Activated naive CD8-positive, alpha-beta T cell treated with anti-CD3 and anti-CD28 coated beads, Interleukin-2, amount 10 ng/mL, durations not matched to agents 7 days and 5 days (primary cell): ENCODE measurements around the gene CACNA1C. TPM values are rescaled to one million over a fixed set of nuclear protein-coding genes. Genes with fewer than 3 reads are reported as not detected.
A peak's percentile ranks its signal among the peaks of the same experiment; 100 is the strongest.

Experiments
- ATAC-seq: fragments of 150-1000 bp; cut with Tn5 transposase; one replicate; pipeline ENCODE4 v1.10.0; 2021; ENCODE audit warnings: low read depth, moderate library complexity
- POLR2A ChIA-PET: fragments of 350-600 bp; sonication (Branson Sonifier 250); formaldehyde crosslinking; loops from one replicate; lab custom pipeline; 2021; ENCODE audit warnings: antibody characterized with exemption; lab: Charles Lee
- DNase-seq: peaks from one replicate; pipeline ENCODE4 v3.0.0; 2021
- H3K27ac Mint-ChIP-seq: one replicate; pipeline ENCODE4 v1.8.0; 2022; ENCODE audit warnings: mild to moderate bottlenecking, mixed read lengths
- H3K27me3 Mint-ChIP-seq: one replicate; pipeline ENCODE4 v1.8.0; 2022; ENCODE audit warnings: mild to moderate bottlenecking, moderate library complexity, mixed read lengths
- H3K36me3 Mint-ChIP-seq: one replicate; pipeline ENCODE4 v1.8.0; 2021; ENCODE audit warnings: mild to moderate bottlenecking, mixed read lengths
- H3K4me1 Mint-ChIP-seq: one replicate; pipeline ENCODE4 v1.8.0; 2021; ENCODE audit warnings: mixed read lengths
- H3K4me3 Mint-ChIP-seq: one replicate; pipeline ENCODE4 v1.8.0; 2022; ENCODE audit warnings: mild to moderate bottlenecking, moderate library complexity, mixed read lengths
- H3K9me3 Mint-ChIP-seq: one replicate; pipeline ENCODE4 v1.8.0; 2021; ENCODE audit warnings: mixed read lengths
- total RNA-seq, 2 experiments: library from RNA; stranded (reverse); gene quantifications; one replicate each; pipeline ENCODE4 v1.2.3, GENCODE V29; 2021

Gene CACNA1C
- total RNA-seq, 2 experiments from 2014 or later, result 0.11 to 0.14 TPM

DNA sequence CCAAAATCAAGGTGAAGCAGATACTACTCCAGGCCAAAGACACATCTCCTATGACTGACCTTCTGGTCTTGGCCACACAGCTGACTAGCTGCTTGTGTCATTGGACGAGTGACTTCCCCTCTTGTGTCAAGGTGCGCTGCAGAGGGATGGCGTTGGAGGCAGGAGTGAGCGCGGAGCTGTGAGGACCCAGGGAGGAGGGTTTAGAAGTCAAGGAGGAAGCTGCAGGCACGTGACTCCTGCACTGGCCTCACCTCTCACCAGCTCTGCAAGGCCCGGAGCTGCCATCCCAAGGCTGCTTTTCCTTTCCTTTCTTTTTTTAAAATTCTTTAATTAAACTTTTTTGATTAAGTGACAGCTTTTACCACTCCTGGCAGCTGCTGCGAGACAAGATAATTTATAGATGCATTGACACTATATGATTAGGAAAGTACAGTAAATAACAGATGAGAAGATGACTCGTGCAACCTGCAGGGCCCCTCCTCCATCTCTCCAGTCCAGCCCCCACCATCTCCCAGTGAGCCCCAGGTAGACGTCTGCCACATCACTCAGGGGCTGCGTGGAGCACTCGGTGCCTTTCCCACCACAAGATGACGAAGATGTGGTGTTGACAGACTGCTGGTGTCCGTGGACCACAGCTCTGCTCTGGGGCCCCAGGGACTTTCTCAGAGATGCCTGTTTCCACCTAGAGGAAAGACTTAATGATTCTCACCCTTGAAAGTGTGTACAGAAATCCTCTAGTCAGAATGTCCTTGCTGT, 350.6 kb downstream of the CACNA1C start:
- H3K9me3 Mint-ChIP-seq, result no peaks in the 10 kb centered on the region
- DNase-seq, result no peak
- peaks cover 5% of the 10 kb centered on the region for H3K4me1 Mint-ChIP-seq
- no peak overlapping the region for H3K4me3 Mint-ChIP-seq
- POLR2A ChIA-PET, result no interaction called here
- ATAC-seq, result peak; percentile 22
- no peak overlapping the region for H3K27ac Mint-ChIP-seq
- H3K27me3 Mint-ChIP-seq, result peaks cover 2% of the 10 kb centered on the region
- H3K36me3 Mint-ChIP-seq, result no peaks in the 10 kb centered on the region

DNA sequence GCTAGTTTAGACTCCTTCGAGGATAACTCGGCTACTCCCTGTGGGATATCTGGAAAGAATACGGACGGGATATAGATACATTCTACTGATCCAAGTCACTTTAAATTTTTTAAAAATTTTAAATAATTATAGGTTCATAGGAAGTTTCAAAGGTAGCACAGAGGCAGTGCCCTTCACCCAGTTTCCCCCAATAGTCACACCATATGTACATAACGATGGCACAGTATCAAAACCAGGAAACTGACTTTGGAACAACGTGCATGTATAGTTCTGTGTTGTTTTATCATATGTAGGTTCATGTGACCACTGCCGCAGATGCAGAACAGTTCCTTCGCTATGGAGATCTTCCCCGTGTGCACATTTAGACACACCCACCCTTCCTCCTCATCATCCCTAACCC, 352.3 kb downstream of the CACNA1C start:
- no peaks in the 10 kb centered on the region for H3K9me3 Mint-ChIP-seq
- no peak overlapping the region for H3K27ac Mint-ChIP-seq
- peaks cover 5% of the 10 kb centered on the region for H3K4me1 Mint-ChIP-seq
- no peak for ATAC-seq
- H3K27me3 Mint-ChIP-seq, result peaks cover 2% of the 10 kb centered on the region
- DNase-seq, result no peak
- no peaks in the 10 kb centered on the region for H3K36me3 Mint-ChIP-seq
- POLR2A ChIA-PET, result no interaction called here
- no peak overlapping the region for H3K4me3 Mint-ChIP-seq

DNA sequence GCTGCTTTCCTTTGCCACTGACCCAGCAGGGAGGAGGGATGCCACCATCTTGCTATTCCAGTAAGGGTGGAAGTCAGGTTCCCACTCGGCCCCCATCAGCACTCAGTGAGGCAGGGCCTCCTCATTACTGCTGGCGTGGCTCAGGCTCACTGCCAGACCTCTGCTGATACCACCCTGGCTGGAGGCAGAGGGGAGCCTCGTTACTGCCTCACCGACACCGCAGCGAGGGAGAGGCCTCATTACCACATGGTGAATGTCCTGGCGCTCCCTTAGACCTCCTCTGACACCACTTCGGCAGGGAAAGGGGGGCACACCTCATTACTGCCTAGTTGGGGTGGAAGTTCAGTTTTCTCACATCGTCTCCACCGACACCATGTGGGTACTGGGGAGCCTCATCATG, 354.1 kb downstream of the CACNA1C start:
- Mint-ChIP-seq H3K4me1 (peaks cover 5% of the 10 kb centered on the region), H3K9me3 (no peaks in the 10 kb centered on the region), H3K27ac (no peak overlapping the region), H3K27me3 (peaks cover 2% of the 10 kb centered on the region), H3K4me3 (no peak overlapping the region), H3K36me3 (no peaks in the 10 kb centered on the region)
- ATAC-seq, result no peak
- POLR2A ChIA-PET, result no interaction called here
- DNase-seq, result no peak

DNA sequence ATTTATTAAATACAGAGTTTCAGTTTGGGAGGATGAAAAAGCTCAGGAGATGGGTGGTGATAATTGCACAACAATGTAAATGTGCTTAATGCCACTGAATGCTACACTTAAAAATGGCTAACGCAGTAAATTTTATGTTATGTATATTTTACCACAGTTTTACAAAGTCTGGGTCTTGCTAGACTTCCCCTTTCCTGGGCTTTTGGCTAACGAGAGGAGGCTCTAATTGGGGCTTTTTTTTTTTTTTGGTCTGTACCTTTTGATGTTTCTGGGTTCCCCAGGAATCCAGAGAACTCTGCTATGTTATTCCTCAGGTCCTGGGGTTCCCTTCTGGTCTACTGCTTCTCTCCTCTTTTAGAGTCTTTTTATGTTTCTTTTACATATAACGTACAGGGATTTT, 355.5 kb downstream of the CACNA1C start:
- peaks cover 1% of the 10 kb centered on the region for H3K4me1 Mint-ChIP-seq
- POLR2A ChIA-PET, result no interaction called here
- no peaks in the 10 kb centered on the region for H3K36me3 Mint-ChIP-seq

DNA sequence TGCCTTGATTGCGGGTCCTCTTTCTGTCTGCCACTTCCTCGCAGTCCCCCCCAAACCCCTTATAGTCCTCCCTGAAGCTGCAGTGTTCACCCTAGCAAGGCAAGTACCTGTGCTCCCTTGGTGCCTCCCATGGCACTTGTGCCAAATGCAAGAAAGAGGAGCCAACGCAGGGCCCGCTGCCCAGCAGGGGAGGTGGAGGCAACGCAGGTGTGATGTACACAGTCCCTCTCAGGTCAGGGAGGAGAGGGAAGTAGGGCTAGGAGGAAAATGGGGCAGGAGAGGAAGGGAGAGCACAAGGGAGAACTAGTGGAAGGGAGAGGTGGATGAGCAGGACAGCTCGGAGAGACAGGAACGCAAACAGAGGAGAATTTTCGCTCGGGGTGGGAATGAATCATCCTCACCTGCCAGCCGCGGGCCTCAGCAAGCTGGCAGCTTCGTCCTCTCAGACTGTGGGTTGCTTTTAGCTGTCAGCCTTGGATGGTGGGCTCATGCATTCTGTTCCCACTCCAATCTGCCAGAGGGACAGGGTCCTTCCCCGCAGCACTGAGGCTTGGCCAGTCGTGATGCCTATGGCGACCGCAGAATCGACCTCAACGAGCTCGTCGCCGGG, 357.0 kb downstream of the CACNA1C start:
- peaks cover 2% of the 10 kb centered on the region for H3K27me3 Mint-ChIP-seq
- ATAC-seq, result no peak
- no peaks in the 10 kb centered on the region for H3K4me1 Mint-ChIP-seq
- H3K9me3 Mint-ChIP-seq, result no peaks in the 10 kb centered on the region
- H3K27ac Mint-ChIP-seq, result no peak overlapping the region
- no peak overlapping the region for H3K4me3 Mint-ChIP-seq
- DNase-seq, result no peak
- no peaks in the 10 kb centered on the region for H3K36me3 Mint-ChIP-seq
- POLR2A ChIA-PET, result no interaction called here

More for the DNA sequence above, 355.5 kb downstream of the CACNA1C start:
- no peak overlapping the region for H3K27ac Mint-ChIP-seq
- ATAC-seq (no peak), DNase-seq (no peak)
- no peak overlapping the region for H3K4me3 Mint-ChIP-seq
- H3K27me3 Mint-ChIP-seq, result peaks cover 2% of the 10 kb centered on the region
- H3K9me3 Mint-ChIP-seq, result no peaks in the 10 kb centered on the region

DNA sequence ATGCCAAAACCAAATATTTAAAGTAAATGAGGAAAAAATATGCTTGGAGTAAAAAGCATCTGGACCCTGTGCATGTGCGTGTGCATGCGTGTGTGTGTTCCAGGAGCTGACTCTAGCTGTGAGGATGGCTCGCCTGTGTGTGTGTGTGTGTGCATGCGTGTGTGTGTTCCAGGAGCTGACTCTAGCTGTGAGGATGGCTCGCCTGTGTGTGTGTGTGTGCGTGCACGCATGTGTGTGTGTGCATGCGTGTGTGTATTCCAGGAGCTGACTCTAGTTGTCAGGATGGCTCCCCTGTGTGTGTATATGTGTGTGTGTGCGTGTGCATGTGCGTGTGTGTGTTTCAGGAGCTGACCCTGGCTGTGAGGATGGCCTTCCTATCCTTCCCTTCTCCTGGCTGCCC, 357.7 kb downstream of the CACNA1C start:
- no peak for DNase-seq
- H3K27ac Mint-ChIP-seq, result no peak overlapping the region
- H3K9me3 Mint-ChIP-seq, result no peaks in the 10 kb centered on the region
- no peak for ATAC-seq
- H3K27me3 Mint-ChIP-seq, result no peaks in the 10 kb centered on the region
- POLR2A ChIA-PET, result no interaction called here
- no peaks in the 10 kb centered on the region for H3K36me3 Mint-ChIP-seq
- no peak overlapping the region for H3K4me3 Mint-ChIP-seq
- H3K4me1 Mint-ChIP-seq, result no peaks in the 10 kb centered on the region

DNA sequence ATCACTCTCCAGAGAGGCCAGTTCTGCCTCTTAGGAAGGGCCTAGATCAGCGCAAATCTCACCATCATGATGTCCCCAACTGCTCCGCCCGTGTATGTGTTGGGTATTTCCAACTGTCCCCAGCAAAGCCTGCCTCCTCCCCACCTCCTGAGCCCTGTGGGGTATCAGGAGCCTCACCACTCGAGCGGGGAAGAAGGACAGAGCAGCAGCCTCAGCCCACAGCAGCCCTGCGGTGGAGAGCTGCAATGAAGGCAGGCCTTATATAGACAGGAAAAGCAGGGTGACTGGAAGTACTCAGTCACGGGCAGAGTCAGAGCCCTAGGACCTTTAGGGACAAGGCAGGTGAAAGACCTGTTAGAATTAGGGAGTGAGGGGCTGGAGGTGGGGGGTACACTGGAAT, 358.2 kb downstream of the CACNA1C start:
- Mint-ChIP-seq H3K4me3 (no peak overlapping the region), H3K4me1 (no peaks in the 10 kb centered on the region), H3K27me3 (no peaks in the 10 kb centered on the region), H3K27ac (no peak overlapping the region), H3K9me3 (no peaks in the 10 kb centered on the region), H3K36me3 (no peaks in the 10 kb centered on the region)
- ATAC-seq (no peak), DNase-seq (no peak)
- POLR2A ChIA-PET, result no interaction called here

DNA sequence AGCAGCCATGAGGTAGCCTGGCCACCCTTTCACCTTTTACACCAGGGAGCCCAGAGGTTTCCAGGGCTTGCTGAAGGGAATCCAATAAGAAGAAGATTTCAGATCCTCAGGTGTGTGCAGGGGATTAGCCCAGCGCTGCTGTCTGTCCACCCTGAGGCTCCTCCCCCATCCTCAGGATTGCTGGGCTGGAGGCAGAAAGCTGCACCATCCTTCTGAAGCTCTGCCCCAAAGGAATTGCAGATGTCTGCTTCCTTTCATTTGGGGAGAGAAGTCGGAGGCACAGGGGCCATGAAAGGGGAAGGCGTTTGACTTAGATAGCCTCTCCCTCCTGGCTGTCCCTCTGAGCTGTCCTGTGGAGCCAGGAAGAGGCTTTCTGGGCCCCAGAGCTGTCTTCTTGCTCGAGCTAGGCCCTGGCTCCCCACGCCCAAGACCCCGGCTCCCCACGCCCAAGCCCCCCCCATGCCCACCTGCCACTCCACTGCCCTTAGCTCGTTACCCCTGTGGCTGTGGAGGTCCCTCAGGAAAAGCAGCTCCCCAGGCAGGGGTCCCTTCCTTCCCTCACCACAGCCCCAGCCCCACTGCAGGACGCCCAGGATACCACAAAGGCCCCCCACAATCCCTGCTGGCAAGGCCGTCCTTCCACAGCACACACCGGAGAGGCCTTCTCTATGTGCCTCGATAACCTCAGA, 359.0 kb downstream of the CACNA1C start:
- ATAC-seq, result no peak
- Mint-ChIP-seq H3K27me3 (no peaks in the 10 kb centered on the region), H3K4me3 (no peak overlapping the region), H3K9me3 (no peaks in the 10 kb centered on the region), H3K27ac (no peak overlapping the region), H3K36me3 (no peaks in the 10 kb centered on the region), H3K4me1 (no peaks in the 10 kb centered on the region)
- POLR2A ChIA-PET, result no interaction called here
- DNase-seq, result no peak

DNA sequence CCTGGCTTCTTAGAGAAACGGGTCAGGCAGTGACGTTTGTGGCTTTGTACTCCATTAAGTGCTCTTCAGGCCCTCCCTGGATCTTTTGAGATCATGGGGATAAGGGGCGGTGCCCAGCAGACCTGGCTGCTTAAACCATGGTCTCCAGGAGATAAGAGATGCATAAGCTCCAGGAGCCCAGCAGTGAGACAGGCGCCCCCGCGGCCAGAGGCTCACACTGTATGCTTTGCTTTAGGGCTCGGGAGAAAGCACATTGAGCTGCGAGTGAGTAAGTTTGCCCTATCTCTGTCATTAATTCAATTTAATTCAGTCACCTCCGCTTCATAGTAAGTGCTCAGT, 359.5 kb downstream of the CACNA1C start:
- POLR2A ChIA-PET, result no interaction called here
- Mint-ChIP-seq H3K4me3 (no peak overlapping the region), H3K27me3 (no peaks in the 10 kb centered on the region), H3K27ac (no peak overlapping the region), H3K9me3 (no peaks in the 10 kb centered on the region), H3K36me3 (no peaks in the 10 kb centered on the region), H3K4me1 (no peaks in the 10 kb centered on the region)
- no peak for ATAC-seq
- DNase-seq, result no peak

DNA sequence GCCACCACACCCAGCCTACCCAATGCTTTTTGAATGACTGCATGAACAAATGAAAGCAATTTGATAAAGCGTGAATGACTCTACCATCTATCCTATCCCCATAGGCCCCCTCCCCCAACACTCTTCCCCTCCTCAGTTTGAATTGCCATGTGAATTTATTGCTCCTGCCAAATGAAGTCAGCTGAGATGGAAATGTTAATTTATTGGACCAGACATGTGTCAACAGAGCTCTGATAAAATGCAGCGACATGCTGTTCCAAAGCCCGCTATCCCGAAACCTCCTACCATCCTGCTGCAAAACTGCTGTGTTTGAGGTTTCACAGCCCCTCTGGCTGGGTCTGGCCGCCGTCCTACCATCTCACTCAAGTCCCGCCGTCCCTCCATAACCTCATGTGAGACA, 360.5 kb downstream of the CACNA1C start:
- no peaks in the 10 kb centered on the region for H3K9me3 Mint-ChIP-seq
- H3K27ac Mint-ChIP-seq, result no peak overlapping the region
- H3K36me3 Mint-ChIP-seq, result no peaks in the 10 kb centered on the region
- ATAC-seq, result no peak
- H3K4me3 Mint-ChIP-seq, result no peak overlapping the region
- no peak for DNase-seq
- H3K27me3 Mint-ChIP-seq, result peaks cover 1% of the 10 kb centered on the region
- POLR2A ChIA-PET, result no interaction called here
- no peaks in the 10 kb centered on the region for H3K4me1 Mint-ChIP-seq

DNA sequence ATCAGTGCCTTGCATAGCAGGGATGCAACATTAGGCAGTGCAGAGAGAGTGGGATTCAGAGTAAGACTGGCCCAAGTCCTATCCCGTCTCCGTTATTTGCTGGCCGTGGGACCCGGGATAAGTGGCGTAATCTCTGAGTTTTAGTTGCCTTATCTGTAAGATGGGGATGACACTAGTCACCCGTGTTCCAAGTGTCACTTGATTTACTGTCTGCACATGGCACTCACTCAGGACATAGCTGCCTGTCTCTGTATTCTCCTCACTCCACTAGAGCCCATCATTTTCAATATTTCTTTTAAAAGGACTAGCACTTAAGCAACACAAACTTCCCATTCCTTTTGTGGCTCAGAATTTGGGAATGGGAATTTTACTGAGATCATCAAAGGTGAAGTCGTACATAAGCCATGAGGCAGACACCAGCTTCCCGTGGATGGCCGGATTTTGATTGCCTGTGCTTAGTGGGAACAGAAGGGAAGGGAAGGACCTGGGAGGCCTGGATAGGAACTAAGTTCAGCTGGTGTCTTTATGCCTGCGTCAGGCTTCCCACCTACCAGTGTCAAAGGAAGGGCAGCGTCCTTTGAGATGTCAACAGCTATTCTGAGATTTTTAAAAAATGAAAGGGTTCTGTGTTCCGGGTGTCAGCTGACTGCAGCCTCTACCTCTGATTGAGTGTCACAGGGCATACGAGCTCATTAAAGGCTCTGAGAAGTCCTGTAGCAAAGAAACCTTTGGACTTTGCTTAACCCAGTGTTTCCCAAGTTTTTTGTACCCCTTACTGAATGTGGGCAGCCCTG, 361.4 kb downstream of the CACNA1C start:
- H3K36me3 Mint-ChIP-seq, result no peaks in the 10 kb centered on the region

DNA sequence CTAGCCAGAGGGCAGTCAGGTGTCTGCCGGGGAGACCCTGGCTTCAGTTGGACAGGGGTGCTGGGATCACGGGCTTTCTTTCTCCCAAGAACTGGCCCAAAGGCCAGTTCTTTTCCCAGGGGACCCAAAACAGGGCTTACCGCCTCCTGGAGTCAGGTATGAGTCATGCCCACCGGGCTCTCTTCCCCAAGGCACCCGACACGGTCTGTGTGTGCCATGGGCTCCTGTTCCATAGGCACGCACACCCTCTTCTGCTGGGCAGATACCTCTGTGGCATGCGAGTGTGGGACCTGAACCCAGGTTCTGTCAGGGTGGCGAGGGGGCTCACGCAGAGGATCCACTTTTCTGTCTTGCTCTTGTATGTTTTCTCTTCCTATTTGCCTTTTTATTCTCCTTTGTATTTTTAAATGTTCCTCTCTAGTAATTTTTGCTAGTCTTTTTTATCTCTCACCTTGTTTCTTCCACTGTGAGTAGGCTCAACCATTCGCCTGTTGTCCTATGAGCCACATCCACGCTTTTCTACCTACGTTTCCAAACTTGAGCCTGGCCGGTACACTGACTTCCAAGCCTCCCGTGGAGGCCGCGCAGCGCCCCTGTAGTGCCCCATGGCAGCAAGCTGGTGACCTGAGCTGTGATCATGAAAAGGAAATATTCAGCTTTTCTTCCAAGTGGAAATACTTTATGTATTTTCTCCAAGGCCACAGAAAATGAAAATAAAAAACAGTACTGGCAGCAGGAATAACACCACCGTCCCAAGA, 362.2 kb downstream of the CACNA1C start:
- Mint-ChIP-seq H3K27ac (no peak overlapping the region), H3K27me3 (peaks cover 2% of the 10 kb centered on the region), H3K4me3 (no peak overlapping the region), H3K9me3 (no peaks in the 10 kb centered on the region), H3K36me3 (no peaks in the 10 kb centered on the region), H3K4me1 (no peaks in the 10 kb centered on the region)
- ATAC-seq (no peak), DNase-seq (no peak)
- POLR2A ChIA-PET, result no interaction called here

More for the DNA sequence above, 361.4 kb downstream of the CACNA1C start:
- no peak overlapping the region for H3K27ac Mint-ChIP-seq
- DNase-seq, result no peak
- ATAC-seq, result no peak
- no peaks in the 10 kb centered on the region for H3K4me1 Mint-ChIP-seq
- POLR2A ChIA-PET, result no interaction called here
- peaks cover 2% of the 10 kb centered on the region for H3K27me3 Mint-ChIP-seq
- no peaks in the 10 kb centered on the region for H3K9me3 Mint-ChIP-seq
- no peak overlapping the region for H3K4me3 Mint-ChIP-seq

DNA sequence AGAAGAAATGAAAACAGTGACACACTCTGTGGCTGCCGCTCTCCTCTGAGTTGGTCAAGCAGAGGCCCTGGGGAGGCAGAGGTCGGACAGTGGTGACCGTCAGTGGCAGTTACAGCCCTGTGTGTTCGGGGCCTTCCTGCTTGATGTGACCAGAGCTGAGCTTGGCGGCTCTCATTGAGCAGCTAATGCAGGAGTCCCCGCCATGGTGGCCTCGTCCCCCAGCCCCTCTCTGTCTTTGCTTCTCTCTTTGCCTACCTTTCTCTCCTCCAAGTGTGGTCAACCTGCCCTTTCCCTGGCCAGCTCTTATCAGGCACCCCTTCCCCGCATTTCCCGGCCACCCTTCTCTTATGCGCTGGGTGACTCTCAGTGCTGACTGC, 362.8 kb downstream of the CACNA1C start:
- Mint-ChIP-seq H3K36me3 (no peaks in the 10 kb centered on the region), H3K27ac (no peak overlapping the region), H3K4me3 (no peak overlapping the region), H3K4me1 (no peaks in the 10 kb centered on the region), H3K27me3 (peaks cover 2% of the 10 kb centered on the region), H3K9me3 (no peaks in the 10 kb centered on the region)
- ATAC-seq (no peak), DNase-seq (no peak)
- POLR2A ChIA-PET, result no interaction called here
